ENCODE data around the gene MEDAG. TPM values are rescaled to one million over a fixed set of nuclear protein-coding genes. Genes with fewer than 3 reads are reported as not detected.

The MEDAG gene
- polyA plus RNA-seq, 3 donors: 7.4 to 260 (median 152) TPM

DNA sequence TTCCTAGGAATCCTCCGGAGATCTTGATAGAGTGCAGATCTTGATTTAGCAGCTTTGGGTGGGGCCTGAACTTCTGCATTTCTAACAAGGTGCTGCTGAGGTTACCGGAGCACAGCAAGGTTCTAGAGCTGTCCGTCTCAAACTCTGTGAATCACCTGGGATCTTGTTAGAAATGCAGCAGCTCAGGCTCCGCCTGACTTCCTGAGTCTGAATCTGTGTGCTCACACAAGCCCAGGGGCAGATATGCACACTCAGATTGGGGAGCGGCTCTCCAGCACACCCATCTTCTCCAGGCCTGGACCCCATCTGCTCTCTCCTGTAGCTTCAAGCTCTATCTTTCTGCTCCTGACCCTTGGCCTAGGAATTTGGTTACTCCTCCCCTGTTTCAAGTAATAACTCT is 22.9 kb downstream of the MEDAG start:
- WGBS, 3 donors: 65 to 82% (median 77%) methylated on average over 5 of the region's 5 CpGs
- no peak overlapping the region for H3K27ac ChIP-seq (ENCODE audit: low read depth, low read length)

DNA sequence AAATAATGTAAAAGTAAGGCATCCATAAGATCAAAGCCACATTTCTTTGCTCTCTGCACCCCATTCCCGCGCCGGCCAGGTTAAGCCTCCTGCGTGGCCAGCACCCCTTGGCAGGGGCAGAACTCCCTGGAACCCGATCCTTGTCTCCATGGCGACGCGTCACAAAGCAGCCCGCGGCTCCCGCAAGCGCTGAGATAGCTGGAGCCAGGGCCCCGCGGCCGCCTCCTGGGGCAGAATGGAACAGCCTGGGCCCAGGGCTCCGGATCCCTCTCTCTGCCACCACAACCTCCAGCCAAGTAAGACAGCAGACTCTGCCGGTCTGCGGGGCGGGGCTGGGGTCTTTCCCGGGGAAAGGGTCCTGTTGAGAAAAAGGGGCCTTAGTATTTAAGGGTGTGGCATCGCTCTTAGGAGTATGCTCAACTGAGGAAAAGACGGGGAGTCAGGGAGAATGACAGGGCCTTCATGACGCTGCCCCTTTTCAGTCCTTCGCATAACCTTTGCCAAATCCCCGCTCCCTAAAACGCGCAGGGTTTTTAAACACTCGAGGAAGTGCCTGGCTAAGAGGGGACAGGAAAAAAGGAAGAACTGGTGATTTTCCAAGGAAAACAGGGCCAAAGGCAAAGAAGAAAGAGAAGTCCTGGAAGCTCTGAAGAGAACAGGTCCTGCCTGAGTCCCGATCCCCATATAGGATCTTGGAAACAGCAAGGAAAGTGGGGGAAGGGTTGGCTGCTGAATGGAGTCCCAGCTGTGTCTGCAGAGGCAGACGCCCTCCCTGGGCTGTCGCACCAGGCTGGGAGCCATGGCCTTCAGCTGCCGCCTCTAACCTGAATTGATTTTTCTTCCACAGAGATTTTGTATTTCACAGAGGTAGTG is 26.6 kb downstream of the MEDAG start, which contains the start of gene TEX26:
TEX26 (plus strand) TSS at position 176 of the 873 bp plus-strand sequence; CDS start at position 236, 60 bp downstream.
- 26 to 45% (median 32%) methylated on average over 32 of the region's 32 CpGs for WGBS, 3 donors
- no peak within 1 kb of the TSS for H3K27ac ChIP-seq (ENCODE audit: low read depth, low read length)

GRCh38 chr13:30933354-30933670 is 27.2 kb downstream of the MEDAG start:
- H3K27ac ChIP-seq (ENCODE audit: low read depth, low read length): no peak overlapping the region
- 52 to 75% (median 74%) methylated on average over 3 of the region's 3 CpGs for WGBS, 3 donors

GRCh38 chr13:30934381-30934780 is 28.3 kb downstream of the MEDAG start:
- WGBS, 3 donors: 45 to 85% (median 77%) methylated on average over 6 of the region's 6 CpGs

DNA sequence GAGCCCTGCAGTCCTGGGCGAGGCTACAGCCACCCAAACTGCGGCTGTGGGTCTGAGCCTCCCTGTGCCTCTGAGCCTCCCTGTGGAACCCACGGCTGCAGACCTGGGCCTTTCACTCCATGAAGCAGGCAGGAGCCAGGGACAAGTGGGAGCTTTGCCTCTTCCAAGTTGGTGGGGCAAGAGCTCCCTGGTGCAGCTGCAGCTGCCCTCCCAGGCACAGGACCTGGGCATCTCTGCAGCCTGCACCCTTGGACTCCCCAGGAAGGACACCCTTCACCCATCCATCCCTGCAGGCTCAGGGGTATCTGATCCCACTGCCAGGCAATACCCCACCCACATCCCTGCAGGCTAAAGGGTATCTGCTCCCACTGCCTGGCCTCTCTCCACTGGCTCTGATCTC is 28.7 kb downstream of the MEDAG start:
- 85 to 97% (median 96%) methylated on average over 3 of the region's 3 CpGs for whole genome bisulfite sequencing, 3 donors
- H3K27ac ChIP-seq (ENCODE audit: low read depth, low read length): no peak overlapping the region

More at GRCh38 chr13:30934381-30934780, 28.3 kb downstream of the MEDAG start:
- H3K27ac ChIP-seq (ENCODE audit: low read depth, low read length): no peak overlapping the region

DNA sequence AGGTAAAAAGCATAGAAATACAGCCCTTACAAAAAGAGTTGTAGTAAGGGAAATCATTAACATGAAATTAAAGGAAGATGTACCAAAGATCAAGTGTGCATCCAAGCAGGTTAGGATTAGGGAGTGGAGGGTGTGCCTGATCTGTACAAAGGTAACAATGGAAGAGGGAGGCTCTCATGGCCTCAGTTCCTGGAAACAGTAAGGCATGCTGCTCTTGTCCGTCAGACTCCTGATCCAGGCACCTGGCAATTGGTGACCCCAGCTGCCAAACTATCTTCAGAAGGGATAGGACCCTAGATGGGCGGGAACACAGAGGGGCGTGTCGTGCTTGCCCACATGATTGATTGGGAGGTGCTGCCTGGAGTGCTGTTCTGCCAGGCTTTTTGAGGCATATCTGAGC is 30.9 kb downstream of the MEDAG start:
- H3K27ac ChIP-seq (ENCODE audit: low read depth, low read length): no peak overlapping the region
- 55 to 88% (median 80%) methylated on average over 4 of the region's 4 CpGs for WGBS, 3 donors

DNA sequence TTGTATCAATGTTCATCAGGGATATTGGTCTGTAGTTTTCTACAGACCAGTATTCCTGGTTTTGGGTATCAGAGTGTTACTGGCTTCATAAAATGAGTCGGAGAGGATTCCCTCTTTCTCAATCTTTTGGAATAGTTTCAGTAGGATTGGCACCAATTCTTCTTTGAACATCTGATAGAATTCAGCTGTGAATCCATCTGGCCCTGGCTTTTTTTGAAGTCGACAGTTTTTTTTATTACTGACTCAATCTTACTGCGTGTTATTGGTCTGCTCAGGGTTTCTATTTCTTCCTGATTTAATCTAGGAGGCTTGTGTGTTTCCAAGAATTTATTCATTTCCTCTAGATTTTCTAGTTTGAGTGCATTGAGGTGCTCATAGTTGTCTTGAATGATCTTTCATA is 37.8 kb downstream of the MEDAG start:
- WGBS, 3 donors: 67 to 78% (median 72%) methylated on average over 3 of the region's 3 CpGs

DNA sequence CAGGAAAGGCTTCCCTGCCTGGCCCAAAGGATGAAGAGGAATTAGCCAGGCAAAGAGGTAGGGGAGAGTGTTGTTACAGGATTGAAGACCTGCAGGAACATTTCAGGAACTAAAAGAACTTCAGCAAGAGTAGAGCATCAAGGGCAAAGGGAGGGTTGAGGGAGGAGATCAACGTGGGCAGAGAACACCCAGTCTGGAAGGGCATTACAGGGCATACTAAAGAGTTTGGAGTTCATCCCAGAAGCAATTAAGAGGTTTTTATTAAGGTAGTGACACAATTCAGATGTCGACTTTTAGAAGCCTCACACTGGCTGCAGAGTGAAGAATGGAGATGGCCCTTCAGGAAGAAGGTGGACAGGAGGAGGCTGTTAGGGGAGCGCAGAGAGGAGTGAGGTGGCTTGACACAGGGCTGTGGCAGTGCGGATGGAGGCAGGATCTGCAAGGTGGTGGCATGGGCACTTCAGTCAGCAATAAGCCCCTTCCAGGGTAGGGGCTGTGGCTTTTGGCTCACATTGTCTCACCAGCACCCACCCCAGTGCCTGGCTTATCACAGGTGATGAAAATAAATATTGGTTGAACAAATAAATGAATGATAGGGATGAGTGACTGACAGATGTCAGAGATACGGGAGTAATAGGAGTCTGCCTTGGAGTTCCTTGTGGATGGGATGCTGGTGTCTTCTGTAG is 51.3 kb downstream of the MEDAG start:
- 72 to 81% (median 77%) methylated on average over 5 of the region's 5 CpGs for WGBS, 3 donors

More for the DNA sequence above, 37.8 kb downstream of the MEDAG start:
- no peak overlapping the region for H3K27ac ChIP-seq (ENCODE audit: low read depth, low read length)

GRCh38 chr13:30959678-30960077 is 53.6 kb downstream of the MEDAG start:
- no peak overlapping the region for H3K27ac ChIP-seq (ENCODE audit: low read depth, low read length)
- WGBS, 3 donors: 55 to 88% (median 87%) methylated on average over 1 of the region's 1 CpG

More for the DNA sequence above, 51.3 kb downstream of the MEDAG start:
- H3K27ac ChIP-seq (ENCODE audit: low read depth, low read length): no peak overlapping the region

DNA sequence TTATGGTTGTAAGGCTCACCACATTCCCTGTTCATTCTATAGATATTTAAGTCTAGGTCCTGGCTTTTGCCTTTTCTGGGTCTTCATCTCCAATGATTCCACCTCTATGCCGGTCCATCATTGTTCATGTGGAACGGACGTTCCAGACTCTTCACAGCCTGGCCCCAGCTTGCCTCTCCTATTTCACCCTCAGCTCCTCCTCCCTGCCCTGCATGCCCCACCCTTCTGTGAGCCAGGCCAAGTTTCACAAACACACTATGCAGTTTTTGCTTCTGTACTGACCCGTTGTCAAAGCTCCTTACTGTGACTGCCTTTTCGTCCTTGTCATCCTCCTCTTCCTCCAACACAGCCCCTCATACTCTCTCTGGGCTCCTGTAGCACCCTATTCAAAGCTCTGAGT is 57.7 kb downstream of the MEDAG start:
- H3K27ac ChIP-seq (ENCODE audit: low read depth, low read length): no peak overlapping the region
- WGBS, 3 donors: 5 to 46% (median 37%) methylated on average over 5 of the region's 5 CpGs

- WGBS, 3 donors: 65 to 97% (median 86%) methylated on average over 1 of the region's 1 CpG
- no peak overlapping the region for H3K27ac ChIP-seq (ENCODE audit: low read depth, low read length)
These were observed 59.3 kb downstream of the MEDAG start for GRCh38 chr13:30965380-30965779.

- WGBS, 3 donors: 65 to 86% (median 74%) methylated on average over 1 to 3 of the region's 3 CpGs
- H3K27ac ChIP-seq (ENCODE audit: low read depth, low read length): no peak overlapping the region
These were observed 60.0 kb downstream of the MEDAG start for GRCh38 chr13:30966101-30966500.

DNA sequence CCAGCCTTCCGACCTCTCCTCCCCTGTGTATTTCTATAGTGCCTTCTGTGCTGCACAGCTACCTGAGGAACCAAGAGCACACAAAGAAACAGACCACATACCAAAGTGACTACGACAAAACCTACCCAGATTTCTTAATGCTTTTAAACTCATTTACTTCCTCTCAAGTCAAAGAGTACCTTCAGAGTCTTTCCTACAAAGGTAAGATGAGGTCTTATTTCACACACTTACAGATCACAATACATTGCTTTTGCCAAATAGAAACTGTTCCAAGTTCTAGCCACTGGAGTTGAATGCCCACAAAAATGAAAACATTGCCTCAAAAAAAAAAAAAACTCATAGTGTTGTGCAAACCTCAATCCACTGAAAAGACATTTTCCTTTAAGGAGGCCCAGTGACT is 62.8 kb downstream of the MEDAG start:
- 61 to 78% (median 74%) methylated on average over 2 of the region's 2 CpGs for WGBS, 3 donors
- H3K27ac ChIP-seq (ENCODE audit: low read depth, low read length): no peak overlapping the region

GRCh38 chr13:30971575-30971974 is 65.5 kb downstream of the MEDAG start:
- H3K27ac ChIP-seq (ENCODE audit: low read depth, low read length): no peak overlapping the region
- 64 to 76% (median 66%) methylated on average over 2 of the region's 2 CpGs for WGBS, 3 donors

GRCh38 chr13:30972888-30973377 is 66.9 kb downstream of the MEDAG start:
- H3K27ac ChIP-seq (ENCODE audit: low read depth, low read length): no peak overlapping the region

GRCh38 chr13:30974350-30974749 is 68.3 kb downstream of the MEDAG start:
- 13 to 25% (median 21%) methylated on average over 2 of the region's 2 CpGs for WGBS, 3 donors
- H3K27ac ChIP-seq (ENCODE audit: low read depth, low read length): no peak overlapping the region

More at GRCh38 chr13:30972888-30973377, 66.9 kb downstream of the MEDAG start:
- 0 to 21% (median 4%) methylated on average over 1 of the region's 1 CpG for WGBS, 3 donors
